Heart left ventricle (tissue), 16 donors: ENCODE measurements around the gene LTF. TPM values are rescaled to one million over a fixed set of nuclear protein-coding genes. Genes with fewer than 3 reads are reported as not detected.
A peak's percentile ranks its signal among the peaks of the same experiment; 100 is the strongest.

Experiments used
- ATAC-seq, 4 donors: fragments of 200-7000 bp; cut with Tn5 transposase; one replicate each; pipeline ENCODE4 v1.9.1; 2020 to 2022; ENCODE audit warnings: moderate library complexity in 4 of 4, mild to moderate bottlenecking in 3 of 4, moderate number of reproducible peaks in 1 of 4
- DNase-seq, 5 donors: peaks; one replicate each; pipeline ENCODE4 v3.0.0-alpha.2; 2020
- H3K27ac ChIP-seq, 12 donors: fragments of 200-600 bp; sonication (generic) in 4 of 12; one replicate each; pipeline versions ENCODE4 v1.5.0 to v1.8.0; 2016 to 2022; ENCODE audit warnings: mild to moderate bottlenecking in 2 of 12
- H3K27me3 ChIP-seq, 9 donors: fragments of 200-600 bp; sonication (generic) in 2 of 9; one replicate each; pipeline versions ENCODE4 v1.5.1 to v1.8.0; 2016 to 2022; ENCODE audit warnings: mild to moderate bottlenecking in 3 of 9
- H3K36me3 ChIP-seq, 9 donors: fragments of 200-600 bp; sonication (generic) in 2 of 9; one replicate each; pipeline versions ENCODE4 v1.5.0 to v1.8.0; 2018 to 2022; ENCODE audit warnings: mild to moderate bottlenecking in 2 of 9
- H3K4me1 ChIP-seq, 12 donors: fragments of 200-600 bp; sonication (generic) in 4 of 12; one replicate each; pipeline versions ENCODE4 v1.5.0 to v1.8.0; 2016 to 2022; ENCODE audit warnings: mild to moderate bottlenecking in 3 of 12
- H3K4me3 ChIP-seq, 12 donors: fragments of 200-600 bp; sonication (generic) in 4 of 12; one replicate each; pipeline versions ENCODE4 v1.5.0 to v1.8.0; 2017 to 2022; ENCODE audit warnings: mild to moderate bottlenecking in 9 of 12, moderate library complexity in 4 of 12
- H3K9me3 ChIP-seq, 12 donors: fragments of 200-600 bp; sonication (generic) in 4 of 12; one replicate each; pipeline versions ENCODE4 v1.5.0 to v1.8.0; 2016 to 2022; ENCODE audit warnings: mild to moderate bottlenecking in 1 of 12
- POLR2A ChIP-seq, 2 donors: fragments of 450-650 bp; IDR thresholded peaks; one replicate each; pipeline ENCODE4 v1.6.1; 2017; ENCODE audit warnings: antibody characterized with exemption in 2 of 2, mild to moderate bottlenecking in 2 of 2, moderate library complexity in 2 of 2
- WGBS, 4 donors: extraction: QIAGEN DNeasy Blood & Tissue Kit in 2 of 4; methylation state at CpG; one replicate each; pipeline versions ENCODE4 v1.1.5 to v1.1.7; 2013 to 2018; 5-methylcytosine and 5-hydroxymethylcytosine counted together
- intact Hi-C, 10 donors: fragments of 100-400 bp; cut with DNase I; formaldehyde crosslinking; loops; one replicate each; pipeline versions ENCODE4 v1.11.1 to v1.14.2; 2022
- polyA plus RNA-seq, 2 donors: library from polyadenylated mRNA; stranded (reverse); fragments of 200-250 nt; gene quantifications; one replicate each; pipeline ENCODE4 v1.2.3, GENCODE V29; 2013
- total RNA-seq, 9 donors: library from RNA; depleted of rRNA in 2 of 9; stranded (reverse); fragments of >200 nt in 2 of 9; fragmentation: NEBNext Ultra II Directional in 3 of 9; extraction: Animal tissue kit (Norgen Biotek cat#: 25700) in 3 of 9; gene quantifications; one replicate each; pipeline versions ENCODE4 v1.1.0 to v1.2.4, GENCODE V29; 2016 to 2023
- TF ChIP-seq, protein P1 (sequence below), 12 donors: fragments of 200-600 bp; sonication (generic) in 4 of 12; IDR thresholded peaks; one replicate each; pipeline versions ENCODE4 v1.5.0 to v1.8.0; 2018 to 2022; ENCODE audit warnings: antibody characterized with exemption in 12 of 12, mild to moderate bottlenecking in 5 of 12
- donor health status: ischemic (EF 13 %, LVEDD 7.1; RV severe dilation, severe dysfunction).
- donor health status: healthy with polysubstance abuse.
- donor health status: DM: no; HTN: yes; CAD: no.
- donor health status: DM: no; HTN: no; CAD: no.
- donor health status: ischemic (EF 25% LVEDD 6.9; RV normal size, moderate dysfunction).
- donor health status: ischemic (EF 25% LVEDD 5.7; RV mildly dilated, moderate dysfunction).
- donor health status: healthy.
- donor health status: DM: yes; HTN: yes; CAD: no.
- donor health status: ischemic (EF 35%, LVEDD 5.7; RV mildly dilated, moderate dysfunction).
- donor health status: nonischemic (EF 11% LVEDD 7.7; RV severe dilation, severe dysfunction).
- donor health status: DM: yes; HTN: yes; CAD: no.
- donor health status: PGD.
- donor health status: ischemic (EF 29% LVEDD 5.4; RV normal size, mild dysfunction).
- donor health status: nonischemic (EF 23%, LVEDD 6.1; RV moderate dilation, normal function).

LTF gene
- total and polyA plus RNA-seq, 11 donors: 1.6 to 10.6 (median 3.0) TPM

DNA sequence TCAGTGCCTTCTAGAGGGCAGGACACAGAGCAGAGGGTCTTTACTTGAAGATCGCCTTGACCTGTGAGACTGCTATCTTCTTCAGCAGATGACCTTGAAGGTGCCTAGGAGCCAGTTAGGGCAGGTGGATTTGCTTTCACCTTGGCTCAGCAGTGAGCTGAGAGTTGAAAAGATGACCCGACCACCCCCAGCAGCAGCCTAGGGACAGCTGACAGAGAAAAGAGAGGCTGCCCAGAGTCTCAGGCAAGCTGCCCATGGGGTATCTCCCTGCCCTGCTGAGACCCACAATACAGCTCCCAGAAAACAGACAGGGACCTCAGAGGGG lies 453 bp upstream of the LTF start:
- Histone ChIP-seq H3K4me3 (no peak overlapping the region), H3K27me3 (peaks cover 0 to 28% (median 0%) of the 10 kb centered on the region in 9 donors), H3K9me3 (peaks cover 0 to 6% (median 0%) of the 10 kb centered on the region in 12 donors), H3K4me1 (peaks cover 0 to 53% (median 26%) of the 10 kb centered on the region in 12 donors), H3K27ac (no peak overlapping the region), H3K36me3 (no peaks in the 10 kb centered on the region)
- DNase-seq (peak in 1 of 5 donors; percentile 3), ATAC-seq (no peak)
- TF ChIP-seq, protein P1, sequence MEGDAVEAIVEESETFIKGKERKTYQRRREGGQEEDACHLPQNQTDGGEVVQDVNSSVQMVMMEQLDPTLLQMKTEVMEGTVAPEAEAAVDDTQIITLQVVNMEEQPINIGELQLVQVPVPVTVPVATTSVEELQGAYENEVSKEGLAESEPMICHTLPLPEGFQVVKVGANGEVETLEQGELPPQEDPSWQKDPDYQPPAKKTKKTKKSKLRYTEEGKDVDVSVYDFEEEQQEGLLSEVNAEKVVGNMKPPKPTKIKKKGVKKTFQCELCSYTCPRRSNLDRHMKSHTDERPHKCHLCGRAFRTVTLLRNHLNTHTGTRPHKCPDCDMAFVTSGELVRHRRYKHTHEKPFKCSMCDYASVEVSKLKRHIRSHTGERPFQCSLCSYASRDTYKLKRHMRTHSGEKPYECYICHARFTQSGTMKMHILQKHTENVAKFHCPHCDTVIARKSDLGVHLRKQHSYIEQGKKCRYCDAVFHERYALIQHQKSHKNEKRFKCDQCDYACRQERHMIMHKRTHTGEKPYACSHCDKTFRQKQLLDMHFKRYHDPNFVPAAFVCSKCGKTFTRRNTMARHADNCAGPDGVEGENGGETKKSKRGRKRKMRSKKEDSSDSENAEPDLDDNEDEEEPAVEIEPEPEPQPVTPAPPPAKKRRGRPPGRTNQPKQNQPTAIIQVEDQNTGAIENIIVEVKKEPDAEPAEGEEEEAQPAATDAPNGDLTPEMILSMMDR (IDR thresholded peaks at IDR 0.05): no peak
- TF ChIP-seq POLR2A (IDR thresholded peaks at IDR 0.05): no peak
- WGBS, 4 donors: 71 to 83% (median 82%) methylated on average over 1 to 2 of the region's 2 CpGs
- intact Hi-C loops: no loop called here

DNA sequence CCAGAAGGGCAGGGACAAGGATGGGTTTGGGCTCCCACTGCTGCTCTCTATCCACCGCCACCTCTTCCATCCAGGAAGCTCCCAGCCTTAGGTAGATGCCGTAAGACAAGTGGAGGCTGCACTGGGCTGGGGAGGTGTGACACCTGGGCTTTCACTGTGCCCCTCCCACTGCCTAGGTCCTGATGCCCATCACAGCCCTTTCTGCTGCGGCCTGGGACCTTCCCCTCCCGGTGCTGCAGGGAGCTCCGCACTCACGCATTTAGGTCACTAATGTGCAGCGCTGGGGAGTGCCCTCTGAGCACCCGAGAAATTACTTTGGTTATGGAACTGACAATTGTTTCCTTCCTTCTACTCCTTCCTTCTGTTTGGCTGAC lies 850 bp downstream of the LTF start:
- Histone ChIP-seq H3K4me3 (peak overlapping the region in 7 of 12 donors; percentile 22 to 50 (median 45)), H3K27ac (peak overlapping the region in 9 of 12 donors; percentile 19 to 80 (median 74)), H3K36me3 (no peaks in the 10 kb centered on the region), H3K9me3 (peaks cover 0 to 6% (median 0%) of the 10 kb centered on the region in 12 donors), H3K27me3 (peaks cover 0 to 28% (median 0%) of the 10 kb centered on the region in 9 donors), H3K4me1 (peaks cover 0 to 42% (median 21%) of the 10 kb centered on the region in 12 donors)
- ATAC-seq (no peak), DNase-seq (no peak)
- WGBS, 4 donors: 64 to 75% (median 68%) methylated on average over 7 to 8 of the region's 8 CpGs
- intact Hi-C loops: no loop called here
- no peak for TF ChIP-seq POLR2A (IDR thresholded peaks at IDR 0.05)
- TF ChIP-seq, protein P1 (IDR thresholded peaks at IDR 0.05): no peak

DNA sequence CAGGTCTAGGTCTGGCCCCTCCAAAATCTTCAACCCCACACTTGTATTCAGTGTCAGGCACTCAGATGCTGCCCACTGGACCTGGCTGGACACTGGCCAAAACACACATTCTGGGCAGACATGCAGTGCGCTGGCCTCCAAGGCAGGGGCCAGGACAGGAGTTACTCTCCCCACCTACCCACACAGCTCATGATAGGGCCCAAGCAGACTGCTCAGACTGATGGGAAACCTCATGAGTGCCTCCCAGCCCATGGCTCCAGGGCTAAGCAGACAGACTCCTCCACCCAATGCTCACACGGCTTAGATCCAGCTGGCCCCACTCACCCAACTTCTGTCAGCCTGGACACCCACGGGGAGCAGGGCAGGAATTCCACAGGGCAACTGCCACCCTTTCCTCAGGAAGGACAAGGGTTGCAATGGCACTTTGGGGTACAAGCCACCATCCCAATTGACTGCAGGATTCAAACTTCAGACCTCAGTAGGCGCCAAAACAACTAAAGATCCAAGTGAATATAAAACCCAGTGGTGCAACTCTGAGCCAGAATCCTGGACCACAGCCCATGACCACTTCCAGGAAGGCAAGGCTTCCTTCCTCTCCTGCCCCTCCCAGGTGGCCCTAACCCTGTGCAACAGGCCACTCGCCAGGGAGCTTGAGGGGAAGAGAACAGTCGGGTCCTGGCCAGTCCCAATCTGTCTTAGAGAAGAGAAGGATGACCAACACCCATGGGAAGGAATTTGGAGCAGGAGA lies 1.4 kb downstream of the LTF start:
- peak; percentile 60 to 86 (median 64) for ATAC-seq
- peak overlapping the region in 11 of 12 donors; percentile 2 to 50 (median 44) for H3K4me3 ChIP-seq
- H3K36me3 ChIP-seq: no peaks in the 10 kb centered on the region
- no peak for TF ChIP-seq POLR2A (IDR thresholded peaks at IDR 0.05)
- TF ChIP-seq, protein P1 (IDR thresholded peaks at IDR 0.05): no peak
- WGBS, 4 donors: 41 to 59% (median 51%) methylated on average over 3 to 6 of the region's 6 CpGs
- peaks cover 0 to 6% (median 0%) of the 10 kb centered on the region in 12 donors for H3K9me3 ChIP-seq
- intact Hi-C loops: no loop called here
- H3K4me1 ChIP-seq: peaks cover 0 to 37% (median 18%) of the 10 kb centered on the region in 12 donors
- peak in 4 of 5 donors; percentile 57 to 78 (median 62) for DNase-seq
- H3K27me3 ChIP-seq: peaks cover 0 to 28% (median 0%) of the 10 kb centered on the region in 9 donors
- H3K27ac ChIP-seq: peak overlapping the region; percentile 39 to 82 (median 72)

- peak overlapping the region; percentile 39 to 82 (median 72) for H3K27ac ChIP-seq
- ATAC-seq (peak in 3 of 4 donors; percentile 11 to 62 (median 27)), DNase-seq (peak in 1 of 5 donors; percentile 16)
- H3K27me3 ChIP-seq: peaks cover 0 to 28% (median 0%) of the 10 kb centered on the region in 9 donors
- no peaks in the 10 kb centered on the region for H3K36me3 ChIP-seq
- H3K4me3 ChIP-seq: peak overlapping the region in 11 of 12 donors; percentile 2 to 50 (median 44)
- H3K9me3 ChIP-seq: peaks cover 0 to 6% (median 0%) of the 10 kb centered on the region in 12 donors
- intact Hi-C loops: no loop called here
- H3K4me1 ChIP-seq: peaks cover 0 to 34% (median 16%) of the 10 kb centered on the region in 12 donors
- WGBS, 4 donors: 48 to 67% (median 58%) methylated on average over 3 of the region's 3 CpGs
- no peak for TF ChIP-seq POLR2A (IDR thresholded peaks at IDR 0.05)
- TF ChIP-seq, protein P1 (IDR thresholded peaks at IDR 0.05): no peak
Observed at GRCh38 chr3:46462511-46462910, 2.2 kb downstream of the LTF start.
